Spinal cord (tissue), 10 donors: ENCODE results near the gene PMPCA. TPM values are rescaled to one million over a fixed set of nuclear protein-coding genes. Genes with fewer than 3 reads are reported as not detected.
A peak's percentile ranks its signal among the peaks of the same experiment; 100 is the strongest.

ENCODE experiments used
- DNase-seq, 6 donors: peaks; one replicate each; pipeline versions ENCODE4 v3.0.0 to v3.0.0-alpha.2; 2013 to 2015; ENCODE audit warnings: low spot score in 6 of 6, low read depth in 4 of 6
- H3K27ac ChIP-seq: one replicate; pipeline ENCODE4 v1.5.1; 2013; ENCODE audit warnings: low read depth, low read length, control low read depth
- H3K27me3 ChIP-seq: one replicate; pipeline ENCODE4 v1.6.1; 2013; ENCODE audit warnings: low read length; ENCODE audit not compliant: control insufficient read depth, insufficient read depth
- H3K36me3 ChIP-seq: one replicate; pipeline ENCODE4 v1.6.1; 2013; ENCODE audit warnings: low read length; ENCODE audit not compliant: control insufficient read depth, insufficient read depth
- H3K4me1 ChIP-seq: one replicate; pipeline ENCODE4 v1.6.1; 2013; ENCODE audit warnings: low read length; ENCODE audit not compliant: control insufficient read depth, insufficient read depth
- H3K4me3 ChIP-seq: one replicate; pipeline ENCODE4 v1.5.1; 2013; ENCODE audit warnings: low read depth, low read length, control low read depth
- H3K9me3 ChIP-seq: one replicate; pipeline ENCODE4 v1.6.1; 2013; ENCODE audit warnings: low read length; ENCODE audit not compliant: control insufficient read depth, insufficient read depth
- WGBS: methylation state at CpG from one replicate; pipeline ENCODE4 v1.1.5; 2013; ENCODE audit warnings: missing lambda C conversion rate; ENCODE audit not compliant: insufficient coverage; 5-methylcytosine and 5-hydroxymethylcytosine counted together
- polyA plus RNA-seq, 2 donors: library from polyadenylated mRNA; unstranded; fragments of 120-200 nt; gene quantifications; one replicate each; pipeline ENCODE4 v1.2.1, GENCODE V29; 2013; ENCODE audit not compliant: insufficient read length in 2 of 2
- total RNA-seq, 2 donors: library from RNA; depleted of rRNA in 1 of 2; stranded (reverse); fragments of 120-200 nt in 1 of 2; fragments of >200 nt in 1 of 2; gene quantifications; one replicate each; pipeline versions ENCODE4 v1.2.3 to v1.2.4, GENCODE V29; 2013 to 2014
- donor health status: healthy.

Gene PMPCA
- total and polyA plus RNA-seq, 4 donors = 22.8 to 57.4 (median 44.6) TPM

DNA sequence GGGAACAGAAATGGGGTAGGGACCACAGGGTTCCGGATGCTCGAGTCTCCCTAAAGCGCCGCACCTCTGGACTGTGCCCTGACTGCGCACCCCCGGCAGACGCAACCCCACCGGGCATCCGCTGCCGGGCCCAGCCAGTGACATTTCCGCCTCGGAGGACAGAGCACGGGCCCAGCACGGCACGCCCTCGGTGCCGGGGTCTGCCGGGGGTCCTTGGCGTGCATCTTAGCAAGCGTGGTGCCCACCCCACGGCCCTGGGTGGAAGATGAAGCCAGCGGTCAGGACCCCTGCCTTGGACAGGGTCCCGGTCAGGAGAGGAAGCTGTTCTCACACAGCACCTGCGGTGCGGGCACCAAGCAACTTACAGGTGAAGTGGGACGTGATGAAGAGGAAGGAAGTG lies 22.1 kb downstream of the PMPCA start:
- Histone ChIP-seq H3K4me3 (no peak overlapping the region), H3K27ac (no peak overlapping the region), H3K4me1 (peaks cover 13% of the 10 kb centered on the region), H3K36me3 (peaks cover 88% of the 10 kb centered on the region), H3K9me3 (no peaks in the 10 kb centered on the region), H3K27me3 (no peaks in the 10 kb centered on the region)
- WGBS = 98% methylated on average over 26 of the region's 26 CpGs
- DNase-seq = no peak

- no peak overlapping the region for H3K4me3 ChIP-seq
- no peak overlapping the region for H3K27ac ChIP-seq
- H3K27me3 ChIP-seq = no peaks in the 10 kb centered on the region
- 95% methylated on average over 34 of the region's 36 CpGs for WGBS
- no peaks in the 10 kb centered on the region for H3K9me3 ChIP-seq
- peaks cover 19% of the 10 kb centered on the region for H3K4me1 ChIP-seq
- H3K36me3 ChIP-seq = peaks cover 90% of the 10 kb centered on the region
- DNase-seq = no peak
These were observed 22.7 kb downstream of the PMPCA start for GRCh38 chr9:136433043-136433715.

DNA sequence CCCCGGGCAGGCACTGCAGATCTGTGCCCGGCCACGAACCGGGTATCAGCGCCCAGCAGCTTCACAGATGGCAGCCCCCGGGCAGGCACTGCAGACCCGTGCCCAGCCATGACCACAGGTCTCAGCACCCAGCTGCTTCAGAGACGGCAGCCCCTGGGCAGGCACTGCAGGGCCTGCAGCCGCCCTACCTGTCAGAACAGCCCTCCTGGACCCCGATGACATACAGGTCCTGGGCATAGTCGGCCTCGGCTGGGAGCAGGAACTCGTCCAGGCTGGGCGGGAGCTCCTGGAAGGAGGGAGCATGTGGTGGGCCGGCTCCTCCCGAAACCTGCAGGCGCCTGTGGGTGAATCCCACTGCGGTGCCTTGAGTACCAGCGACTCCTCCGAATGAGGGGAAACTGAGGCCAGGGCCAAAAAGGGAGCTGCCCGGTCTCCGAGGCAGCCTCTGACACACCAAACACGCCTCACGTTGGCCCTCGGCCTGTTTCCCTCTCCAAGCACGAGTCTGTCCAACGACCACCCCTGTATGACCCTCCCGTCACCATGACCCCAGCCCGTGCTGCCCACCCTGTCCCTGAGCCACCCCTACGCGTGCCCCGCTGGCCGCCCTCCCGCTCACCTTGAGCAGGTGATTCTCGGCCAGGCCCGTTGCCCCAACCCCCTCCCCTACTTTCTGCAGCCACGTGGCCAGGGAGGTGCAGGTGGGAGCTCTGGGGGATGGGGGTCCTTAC lies 23.6 kb downstream of the PMPCA start:
- WGBS = 93% methylated on average over 30 of the region's 37 CpGs
- H3K36me3 ChIP-seq = peaks cover 84% of the 10 kb centered on the region

DNA sequence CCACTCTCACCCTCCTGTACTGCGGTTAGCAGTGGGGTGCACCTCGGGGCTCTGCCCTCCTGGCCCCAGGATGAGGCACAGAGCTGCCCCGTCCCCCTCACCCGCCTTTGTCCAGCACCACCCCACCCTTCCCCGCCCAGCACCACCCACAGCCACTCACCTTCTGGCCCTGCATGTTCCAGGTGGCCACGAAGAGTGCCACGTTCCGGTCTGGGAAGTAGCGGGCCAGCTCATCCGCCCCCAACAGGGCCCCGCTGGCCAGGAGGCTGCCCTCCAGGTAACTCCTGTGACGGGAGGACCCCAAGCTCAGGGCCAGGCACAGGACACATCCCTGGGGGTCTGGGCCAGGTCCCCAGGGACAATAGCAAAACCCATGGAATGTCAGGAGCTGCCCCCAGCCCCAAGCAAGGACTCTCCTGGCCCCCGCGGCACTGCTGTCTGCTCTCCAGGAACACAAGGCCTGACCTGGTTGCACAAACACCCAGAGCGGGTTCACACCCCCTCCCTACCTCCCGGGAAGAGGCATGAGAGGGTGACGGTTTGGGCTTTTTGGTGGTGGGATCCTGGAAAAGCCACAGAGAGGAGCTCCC lies 24.2 kb downstream of the PMPCA start:
- H3K36me3 ChIP-seq = peaks cover 77% of the 10 kb centered on the region
- no peaks in the 10 kb centered on the region for H3K27me3 ChIP-seq
- peaks cover 21% of the 10 kb centered on the region for H3K4me1 ChIP-seq
- no peak overlapping the region for H3K27ac ChIP-seq
- WGBS = 94% methylated on average over 12 of the region's 17 CpGs
- H3K9me3 ChIP-seq = no peaks in the 10 kb centered on the region
- no peak for DNase-seq
- no peak overlapping the region for H3K4me3 ChIP-seq

More for the DNA sequence above, 23.6 kb downstream of the PMPCA start:
- Histone ChIP-seq H3K4me3 (no peak overlapping the region), H3K4me1 (peaks cover 21% of the 10 kb centered on the region), H3K9me3 (no peaks in the 10 kb centered on the region), H3K27me3 (no peaks in the 10 kb centered on the region), H3K27ac (no peak overlapping the region)
- DNase-seq = no peak

- peaks cover 27% of the 10 kb centered on the region for H3K4me1 ChIP-seq
- H3K36me3 ChIP-seq = peaks cover 74% of the 10 kb centered on the region
- no peaks in the 10 kb centered on the region for H3K9me3 ChIP-seq
- WGBS = 90% methylated on average over 25 of the region's 25 CpGs
- DNase-seq = no peak
- no peaks in the 10 kb centered on the region for H3K27me3 ChIP-seq
- no peak overlapping the region for H3K4me3 ChIP-seq
- H3K27ac ChIP-seq = no peak overlapping the region
These were observed 25.7 kb downstream of the PMPCA start for GRCh38 chr9:136436055-136436634.

GRCh38 chr9:136437430-136437829 lies 27.0 kb downstream of the PMPCA start:
- H3K4me3 ChIP-seq = peak overlapping the region; percentile 63
- DNase-seq = no peak
- H3K27ac ChIP-seq = no peak overlapping the region
- WGBS = 69% methylated on average over 4 of the region's 8 CpGs
- H3K9me3 ChIP-seq = no peaks in the 10 kb centered on the region
- no peaks in the 10 kb centered on the region for H3K27me3 ChIP-seq
- peaks cover 27% of the 10 kb centered on the region for H3K4me1 ChIP-seq
- H3K36me3 ChIP-seq = peaks cover 78% of the 10 kb centered on the region

GRCh38 chr9:136437839-136438547 lies 27.5 kb downstream of the PMPCA start:
- H3K27ac ChIP-seq = no peak overlapping the region
- DNase-seq = peak in 2 of 6 donors; percentile 16 to 30
- peak overlapping the region; percentile 63 for H3K4me3 ChIP-seq
- no peaks in the 10 kb centered on the region for H3K27me3 ChIP-seq
- H3K36me3 ChIP-seq = peaks cover 78% of the 10 kb centered on the region
- peaks cover 27% of the 10 kb centered on the region for H3K4me1 ChIP-seq
- no peaks in the 10 kb centered on the region for H3K9me3 ChIP-seq
- WGBS = 50% methylated on average over 31 of the region's 37 CpGs

DNA sequence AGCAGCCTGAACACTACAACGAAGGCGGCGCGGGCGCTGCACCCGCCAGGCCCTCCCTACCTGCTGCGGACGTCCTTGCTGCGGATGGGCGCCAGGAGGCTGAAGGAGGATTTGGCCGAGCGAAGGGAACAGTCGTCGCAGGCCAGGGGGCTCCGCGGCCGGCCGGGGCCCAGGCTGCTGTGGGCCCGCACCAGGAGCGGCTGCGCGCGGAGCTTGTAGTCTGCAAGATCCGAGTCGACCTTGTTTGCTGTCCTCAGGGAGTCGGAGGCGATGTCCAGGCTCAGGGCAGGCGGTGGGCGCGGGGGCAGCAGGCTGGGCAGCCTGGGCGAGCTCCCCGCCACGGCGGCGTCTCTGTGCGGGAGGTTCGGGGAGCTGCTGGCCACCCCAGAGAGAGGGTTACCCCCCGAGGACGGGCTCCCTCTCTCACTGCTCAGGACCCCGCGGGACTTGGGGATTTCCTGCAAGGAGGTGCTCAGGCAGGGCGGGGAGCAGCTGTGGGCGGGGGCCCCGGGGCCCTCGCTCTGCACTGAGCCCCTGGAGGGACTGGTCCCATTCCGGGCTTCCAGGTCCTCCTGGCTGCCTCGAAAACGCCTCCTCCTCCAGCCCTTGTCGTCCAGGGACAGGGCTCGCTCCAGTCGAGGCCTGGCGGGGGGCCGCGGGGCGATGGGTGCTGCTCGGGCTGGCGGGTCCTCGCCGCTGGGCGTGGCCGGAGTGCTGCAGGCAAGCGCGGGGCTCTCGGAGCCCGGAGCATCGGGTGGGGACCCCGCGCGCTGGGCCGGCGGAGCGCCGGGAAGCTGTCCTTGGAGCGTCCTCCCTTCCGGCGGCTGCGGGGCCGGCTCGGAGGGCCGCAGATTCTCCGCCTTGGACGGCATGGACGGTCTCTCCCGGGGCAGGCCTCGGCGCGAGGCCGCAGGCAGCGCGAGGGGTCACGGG lies 28.4 kb downstream of the PMPCA start:
- Histone ChIP-seq H3K36me3 (peaks cover 78% of the 10 kb centered on the region), H3K9me3 (no peaks in the 10 kb centered on the region), H3K4me1 (peaks cover 27% of the 10 kb centered on the region), H3K27ac (no peak overlapping the region), H3K4me3 (peak overlapping the region; percentile 63), H3K27me3 (no peaks in the 10 kb centered on the region)
- WGBS = under 1% methylated on average over 91 of the region's 91 CpGs
- peak in 2 of 6 donors; percentile 7 to 46 for DNase-seq
